K562 (cell line): Measurements from ENCODE around the gene UNC13A. TPM values are rescaled to one million over a fixed set of nuclear protein-coding genes. Genes with fewer than 3 reads are reported as not detected.
A peak's percentile ranks its signal among the peaks of the same experiment; 100 is the strongest.

Experiments
- BDP1 ChIP-seq: IDR thresholded peaks from 3 replicates; pipeline ENCODE4 v1.6.1; 2011; ENCODE audit not compliant: insufficient read length, insufficient read depth
- CHD4 ChIP-seq: fragments of 200-600 bp; sonication (generic); IDR thresholded peaks from 3 replicates; pipeline ENCODE4 v1.6.1; 2012; ENCODE audit warnings: low read depth, mild to moderate bottlenecking, mixed read lengths, low read length, inconsistent platforms; ENCODE audit not compliant: insufficient read depth, insufficient replicate concordance, poor library complexity, severe bottlenecking
- CSDE1 ChIP-seq, 2 experiments: fragments of 450-650 bp; IDR thresholded peaks; 2 replicates each; pipeline ENCODE4 v1.6.1; 2016; ENCODE audit warnings: mild to moderate bottlenecking in 1 of 2
- FOXP1 ChIP-seq: sonication (generic); formaldehyde crosslinking; IDR thresholded peaks from 2 replicates; pipeline ENCODE4 v1.8.0; 2022; ENCODE audit warnings: mild to moderate bottlenecking, missing genetic modification reagents
- HDGF ChIP-seq: fragments of 450-650 bp; IDR thresholded peaks from 2 replicates; pipeline ENCODE4 v1.6.1; 2016
- JUN ChIP-seq, 2 experiments: sonication (generic) in 1 of 2; formaldehyde crosslinking in 1 of 2; IDR thresholded peaks; 2 replicates each; pipeline versions ENCODE4 v1.6.1 to v1.8.0; 2012 to 2022; ENCODE audit warnings: borderline replicate concordance in 2 of 2, mild to moderate bottlenecking in 2 of 2, improper control_type of control experiment in 1 of 2, low read depth in 1 of 2, low read length in 1 of 2, missing genetic modification reagents in 1 of 2
- JUNB ChIP-seq: fragments of 450-650 bp; formaldehyde crosslinking; conservative IDR thresholded peaks from 2 replicates; pipeline ENCODE4 v1.4.0; 2020; ENCODE audit warnings: mild to moderate bottlenecking
- NEUROD1 ChIP-seq: fragments of 150-350 bp; IDR thresholded peaks from 2 replicates; pipeline ENCODE4 v1.6.1; 2014; ENCODE audit warnings: borderline replicate concordance, low read length, low read depth; ENCODE audit not compliant: partially characterized antibody
- POU5F1 ChIP-seq: fragments of 150-350 bp; IDR thresholded peaks from 2 replicates; pipeline ENCODE4 v1.6.1; 2014; ENCODE audit warnings: borderline replicate concordance, low read length, low read depth, mild to moderate bottlenecking; ENCODE audit not compliant: partially characterized antibody
- RBM15 ChIP-seq: fragments of 200-400 bp; formaldehyde crosslinking; IDR thresholded peaks from 2 replicates; pipeline ENCODE4 v1.6.1; 2018; ENCODE audit warnings: mild to moderate bottlenecking, low read length, moderate library complexity; ENCODE audit not compliant: insufficient read depth
- RFX5 ChIP-seq: IDR thresholded peaks from 2 replicates; pipeline ENCODE4 v1.6.1; 2011; ENCODE audit warnings: low read depth, mild to moderate bottlenecking, improper control_type of control experiment, low read length
- TGIF2 ChIP-seq: sonication (generic); formaldehyde crosslinking; IDR thresholded peaks from 2 replicates; pipeline ENCODE4 v1.8.1; 2022; ENCODE audit warnings: mild to moderate bottlenecking, missing genetic modification reagents, moderate library complexity
- XRCC4 ChIP-seq: IDR thresholded peaks from one replicate; pipeline ENCODE4 v1.6.1; 2011; ENCODE audit not compliant: insufficient read depth, insufficient read length; ENCODE audit errors: extremely low read depth
- ZNF280B ChIP-seq: fragments of 250-450 bp; sonication (Bioruptor Pico); IDR thresholded peaks from 2 replicates; pipeline ENCODE4 v1.5.1; 2021; ENCODE audit warnings: mild to moderate bottlenecking
- ZNF551 ChIP-seq: fragments of 250-450 bp; sonication (Bioruptor Pico); IDR thresholded peaks from 2 replicates; pipeline ENCODE4 v1.5.0; 2021; ENCODE audit warnings: mild to moderate bottlenecking, moderate library complexity
- ZSCAN29 ChIP-seq: fragments of 450-650 bp; IDR thresholded peaks from 2 replicates; pipeline ENCODE4 v1.6.1; 2017
- polyA plus RNA-seq, 8 experiments: library from polyadenylated mRNA; depleted of rRNA in 4 of 8; stranded (reverse) in 5 of 8; unstranded in 3 of 8; fragments of >200 nt; fragmentation: Nextera tagmentation in 2 of 8; fragmentation: Illumina TruSeq in 1 of 8; extraction: Ambion mirVana in 2 of 8; extraction: Trizol in 1 of 8; gene quantifications; 2 replicates each; pipeline versions ENCODE4 v1.2.1 to v1.2.3, GENCODE V29; 2011 to 2014; ENCODE audit warnings: inconsistent platforms in 1 of 8, missing spikeins in 1 of 8
- total RNA-seq, 7 experiments: library from RNA; depleted of rRNA in 6 of 7; stranded (reverse); fragments of >200 nt in 6 of 7; fragmentation: Illumina TruSeq in 2 of 7; extraction: Trizol in 2 of 7; gene quantifications; 2 replicates each; pipeline versions ENCODE4 v1.2.1 to v1.2.3, GENCODE V29; 2011 to 2021; ENCODE audit warnings: low replicate concordance in 1 of 7
- TF ChIP-seq, protein P1 (sequence below), 2 experiments: fragments of 450-650 bp; formaldehyde crosslinking in 1 of 2; IDR thresholded peaks; 2 replicates each; pipeline versions ENCODE4 v1.4.0 to v1.6.1; 2014 to 2020; ENCODE audit warnings: mild to moderate bottlenecking in 2 of 2, borderline replicate concordance in 1 of 2, low read depth in 1 of 2

The UNC13A gene
- total and polyA plus RNA-seq, 9 of the 15 experiments (the other 6 are each of a cell fraction or from before 2014, with no cell fraction given), result 0.03 to 1.0 (median 0.25) TPM

DNA sequence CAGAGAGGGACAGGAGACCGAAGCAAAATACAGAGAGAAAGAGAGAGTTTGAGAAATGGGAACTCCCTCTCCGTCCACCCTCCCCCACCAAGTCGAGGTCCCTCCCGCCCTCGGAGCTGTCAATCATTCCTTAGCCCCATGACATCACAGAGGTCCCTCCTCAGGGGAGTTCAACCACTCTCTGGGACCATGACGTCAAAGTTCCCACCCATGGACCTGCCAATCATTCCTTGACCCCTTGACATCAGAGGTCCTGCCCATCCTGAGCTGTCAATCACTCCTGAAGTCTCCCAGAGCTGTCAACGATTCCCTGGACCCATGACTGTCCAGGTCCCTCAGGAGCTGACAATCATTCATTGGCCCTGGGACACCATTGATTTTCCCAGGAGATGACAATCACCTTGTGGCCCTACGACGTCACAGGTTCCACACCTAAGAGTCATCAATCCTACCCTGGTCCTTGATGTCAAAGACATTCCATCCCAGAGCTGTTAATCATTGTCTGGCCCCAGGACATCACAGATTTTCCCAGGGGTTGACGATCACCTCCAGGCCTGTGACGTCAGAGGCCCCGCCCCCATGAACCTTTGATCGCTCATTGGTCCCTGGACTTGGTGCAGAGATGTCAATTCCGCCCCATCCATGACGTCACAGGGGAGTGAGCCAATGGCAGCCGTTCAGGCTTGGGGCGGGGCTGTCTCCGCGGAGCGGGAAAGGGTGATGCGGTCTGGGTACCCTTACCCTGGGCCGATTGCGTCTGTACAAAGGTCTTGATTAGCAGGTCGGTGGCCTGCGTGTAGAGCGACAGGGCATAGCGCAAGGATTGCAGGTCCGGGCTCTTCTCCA, 71.0 kb downstream of the UNC13A start (continued):
- TF ChIP-seq JUN (IDR thresholded peaks at IDR 0.05; ENCODE audit: borderline replicate concordance, low read depth, low read length), result peak; percentile 54
- TF ChIP-seq JUN (CRISPR knock-in tag; IDR thresholded peaks at IDR 0.05; ENCODE audit: borderline replicate concordance), result 0 out of 2 replicates have a peak, but pooled peaks have one; percentile 55
- TF ChIP-seq CHD4, result no peak
- TF ChIP-seq ZNF280B, result no peak
- TF ChIP-seq ZSCAN29, result no peak
- TF ChIP-seq XRCC4, result no peak
- no peak for TF ChIP-seq NEUROD1
- TF ChIP-seq TGIF2 (CRISPR knock-in tag), result no peak
- TF ChIP-seq FOXP1 (CRISPR knock-in tag), result no peak
- peak; percentile 72 for TF ChIP-seq JUNB (CRISPR knock-in tag)
- TF ChIP-seq BDP1, result no peak
- TF ChIP-seq HDGF, result no peak
- no peak for TF ChIP-seq ZNF551
- peak in 1 of 2 experiments; percentile 89; a peak in 2 of 4 replicates for TF ChIP-seq CSDE1 (IDR thresholded peaks at IDR 0.05)
- peak; percentile 62; the same call in 1 of the 2 replicates for TF ChIP-seq RFX5
- TF ChIP-seq, protein P1, sequence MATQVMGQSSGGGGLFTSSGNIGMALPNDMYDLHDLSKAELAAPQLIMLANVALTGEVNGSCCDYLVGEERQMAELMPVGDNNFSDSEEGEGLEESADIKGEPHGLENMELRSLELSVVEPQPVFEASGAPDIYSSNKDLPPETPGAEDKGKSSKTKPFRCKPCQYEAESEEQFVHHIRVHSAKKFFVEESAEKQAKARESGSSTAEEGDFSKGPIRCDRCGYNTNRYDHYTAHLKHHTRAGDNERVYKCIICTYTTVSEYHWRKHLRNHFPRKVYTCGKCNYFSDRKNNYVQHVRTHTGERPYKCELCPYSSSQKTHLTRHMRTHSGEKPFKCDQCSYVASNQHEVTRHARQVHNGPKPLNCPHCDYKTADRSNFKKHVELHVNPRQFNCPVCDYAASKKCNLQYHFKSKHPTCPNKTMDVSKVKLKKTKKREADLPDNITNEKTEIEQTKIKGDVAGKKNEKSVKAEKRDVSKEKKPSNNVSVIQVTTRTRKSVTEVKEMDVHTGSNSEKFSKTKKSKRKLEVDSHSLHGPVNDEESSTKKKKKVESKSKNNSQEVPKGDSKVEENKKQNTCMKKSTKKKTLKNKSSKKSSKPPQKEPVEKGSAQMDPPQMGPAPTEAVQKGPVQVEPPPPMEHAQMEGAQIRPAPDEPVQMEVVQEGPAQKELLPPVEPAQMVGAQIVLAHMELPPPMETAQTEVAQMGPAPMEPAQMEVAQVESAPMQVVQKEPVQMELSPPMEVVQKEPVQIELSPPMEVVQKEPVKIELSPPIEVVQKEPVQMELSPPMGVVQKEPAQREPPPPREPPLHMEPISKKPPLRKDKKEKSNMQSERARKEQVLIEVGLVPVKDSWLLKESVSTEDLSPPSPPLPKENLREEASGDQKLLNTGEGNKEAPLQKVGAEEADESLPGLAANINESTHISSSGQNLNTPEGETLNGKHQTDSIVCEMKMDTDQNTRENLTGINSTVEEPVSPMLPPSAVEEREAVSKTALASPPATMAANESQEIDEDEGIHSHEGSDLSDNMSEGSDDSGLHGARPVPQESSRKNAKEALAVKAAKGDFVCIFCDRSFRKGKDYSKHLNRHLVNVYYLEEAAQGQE (IDR thresholded peaks at IDR 0.05; ENCODE audit: borderline replicate concordance), result no peak
- TF ChIP-seq, protein P1 (CRISPR knock-in tag; IDR thresholded peaks at IDR 0.05; ENCODE audit: low read depth), result no peak
- TF ChIP-seq POU5F1, result no peak
- TF ChIP-seq RBM15, result no peak
